Sigmoid colon (tissue), 7 donors: ENCODE measurements around the gene CFAP20. TPM values are rescaled to one million over a fixed set of nuclear protein-coding genes. Genes with fewer than 3 reads are reported as not detected.
"Not testable (repeated sequence)": the region's sequence is repeated elsewhere in the genome, so short reads cannot be mapped to it uniquely, and the experiment has no call there.

Experiments
- DNase-seq: peaks from one replicate; pipeline ENCODE4 v3.0.0-alpha.2; 2019
- H3K27ac ChIP-seq, 4 donors: fragments of 200-600 bp; sonication (generic); one replicate each; pipeline ENCODE4 v1.5.1; 2016 to 2019; ENCODE audit warnings: mild to moderate bottlenecking in 1 of 4
- H3K27me3 ChIP-seq, 3 donors: fragments of 200-600 bp; sonication (generic); one replicate each; pipeline ENCODE4 v1.5.1; 2019; ENCODE audit warnings: mild to moderate bottlenecking in 1 of 3
- H3K36me3 ChIP-seq, 4 donors: fragments of 200-600 bp; sonication (generic); one replicate each; pipeline ENCODE4 v1.5.1; 2016 to 2019
- H3K4me1 ChIP-seq, 4 donors: fragments of 200-600 bp; sonication (generic); one replicate each; pipeline ENCODE4 v1.5.1; 2017 to 2019
- H3K4me3 ChIP-seq, 4 donors: fragments of 200-600 bp; sonication (generic); one replicate each; pipeline ENCODE4 v1.5.1; 2017 to 2019; ENCODE audit warnings: mild to moderate bottlenecking in 2 of 4, moderate library complexity in 1 of 4
- H3K9me3 ChIP-seq, 4 donors: fragments of 200-600 bp in 3 of 4; sonication (generic) in 3 of 4; one replicate each; pipeline versions ENCODE4 v1.5.1 to v1.6.1; 2013 to 2019
- CTCF ChIP-seq, 4 experiments: fragments of 450-650 bp in 3 of 4; fragments of 200-600 bp in 1 of 4; IDR thresholded peaks; one replicate each; pipeline ENCODE4 v1.5.1; 2016 to 2019; ENCODE audit warnings: antibody characterized with exemption in 4 of 4, mild to moderate bottlenecking in 3 of 4, moderate library complexity in 2 of 4
- EP300 ChIP-seq, 4 donors: sonication (generic); formaldehyde crosslinking; IDR thresholded peaks; one replicate each; pipeline ENCODE4 v1.6.1; 2017; ENCODE audit warnings: antibody characterized with exemption in 4 of 4
- POLR2A ChIP-seq, 2 donors: fragments of 450-650 bp; IDR thresholded peaks; one replicate each; pipeline ENCODE4 v1.6.1; 2016; ENCODE audit warnings: antibody characterized with exemption in 2 of 2, mild to moderate bottlenecking in 2 of 2, moderate library complexity in 2 of 2
- POLR2AphosphoS5 ChIP-seq, 4 donors: sonication (generic); formaldehyde crosslinking; IDR thresholded peaks; one replicate each; pipeline ENCODE4 v1.6.1; 2017; ENCODE audit warnings: antibody characterized with exemption in 4 of 4
- WGBS, 2 donors: extraction: QIAGEN DNeasy Blood & Tissue Kit; methylation state at CpG; one replicate each; pipeline ENCODE4 v1.1.7; 2013; 5-methylcytosine and 5-hydroxymethylcytosine counted together
- intact Hi-C: fragments of 100-400 bp; cut with DNase I; formaldehyde crosslinking; loops from one replicate; pipeline ENCODE4 v1.15.1; 2023
- polyA plus RNA-seq, 3 donors: library from polyadenylated mRNA; stranded (reverse); fragments of 200-250 nt; gene quantifications; one replicate each; pipeline ENCODE4 v1.2.3, GENCODE V29; 2013
- total RNA-seq, 4 donors: library from RNA; depleted of rRNA; stranded (reverse); fragments of >200 nt; gene quantifications; one replicate each; pipeline ENCODE4 v1.1.0, GENCODE V29; 2016
- donor health status: healthy with polysubstance abuse.
- donor health status: Bipolar disorder and iron deficiency.
- donor health status: healthy.

Gene CFAP20
- total and polyA plus RNA-seq, 7 donors = 11.9 to 42.5 (median 28.3) TPM

- Histone ChIP-seq H3K9me3 (peaks cover 0 to 3% (median 0%) of the 10 kb centered on the region in 4 donors), H3K27ac (no peak overlapping the region), H3K27me3 (no peaks in the 10 kb centered on the region), H3K4me1 (no peaks in the 10 kb centered on the region), H3K36me3 (no peaks in the 10 kb centered on the region), H3K4me3 (no peak overlapping the region)
- WGBS, 2 donors = 64 to 83% methylated on average over 8 of the region's 8 CpGs
- intact Hi-C loops = no loop called here
- TF ChIP-seq POLR2AphosphoS5 (IDR thresholded peaks at IDR 0.05) = no peak
- TF ChIP-seq EP300 (IDR thresholded peaks at IDR 0.05) = no peak
- no peak for TF ChIP-seq CTCF (IDR thresholded peaks at IDR 0.05)
- no peak for TF ChIP-seq POLR2A (IDR thresholded peaks at IDR 0.05)
- DNase-seq = no peak
Measured at GRCh38 chr16:58077796-58078195, 51.4 kb downstream of the CFAP20 start.

- Histone ChIP-seq H3K27me3 (no peaks in the 10 kb centered on the region), H3K36me3 (no peaks in the 10 kb centered on the region), H3K4me1 (no peaks in the 10 kb centered on the region), H3K9me3 (peaks cover 0 to 3% (median 0%) of the 10 kb centered on the region in 4 donors), H3K27ac (no peak overlapping the region), H3K4me3 (no peak overlapping the region)
- intact Hi-C loops = no loop called here
- no peak for DNase-seq
- 93 to 96% methylated on average over 1 of the region's 1 CpG for WGBS, 2 donors
- TF ChIP-seq POLR2A (IDR thresholded peaks at IDR 0.05) (no peak), CTCF (IDR thresholded peaks at IDR 0.05) (no peak), POLR2AphosphoS5 (IDR thresholded peaks at IDR 0.05) (no peak), EP300 (IDR thresholded peaks at IDR 0.05) (no peak)
Measured at GRCh38 chr16:58076514-58076913, 52.7 kb downstream of the CFAP20 start.

- Histone ChIP-seq H3K27ac (no peak overlapping the region), H3K36me3 (no peaks in the 10 kb centered on the region), H3K27me3 (no peaks in the 10 kb centered on the region), H3K9me3 (peaks cover 0 to 3% (median 0%) of the 10 kb centered on the region in 4 donors), H3K4me3 (no peak overlapping the region), H3K4me1 (no peaks in the 10 kb centered on the region)
- no peak for DNase-seq
- TF ChIP-seq POLR2AphosphoS5 (IDR thresholded peaks at IDR 0.05) (no peak), EP300 (IDR thresholded peaks at IDR 0.05) (no peak), POLR2A (IDR thresholded peaks at IDR 0.05) (no peak), CTCF (IDR thresholded peaks at IDR 0.05) (no peak)
- WGBS, 2 donors = 83 to 96% methylated on average over 4 of the region's 4 CpGs
- intact Hi-C loops = no loop called here
Measured at GRCh38 chr16:58074657-58075056, 54.5 kb downstream of the CFAP20 start.

GRCh38 chr16:58073086-58073485 lies 56.1 kb downstream of the CFAP20 start:
- H3K9me3 ChIP-seq, intact Hi-C loops: not testable (repeated sequence)
- WGBS, 2 donors = 97 to 98% methylated on average over 2 of the region's 2 CpGs

GRCh38 chr16:58072134-58072533 lies 57.0 kb downstream of the CFAP20 start:
- DNase-seq, intact Hi-C loops, H3K27me3 ChIP-seq, H3K36me3 ChIP-seq, H3K4me3 ChIP-seq, H3K27ac ChIP-seq, H3K9me3 ChIP-seq, H3K4me1 ChIP-seq: not testable (repeated sequence)
- WGBS, 2 donors = 88 to 91% methylated on average over 5 of the region's 5 CpGs

More at GRCh38 chr16:58073086-58073485, 56.1 kb downstream of the CFAP20 start:
- not testable (repeated sequence) for H3K4me1 ChIP-seq, H3K27ac ChIP-seq, H3K27me3 ChIP-seq, H3K4me3 ChIP-seq, H3K36me3 ChIP-seq, DNase-seq

GRCh38 chr16:58070585-58070984 lies 58.6 kb downstream of the CFAP20 start:
- Histone ChIP-seq H3K4me1 (no peaks in the 10 kb centered on the region), H3K9me3 (no peaks in the 10 kb centered on the region), H3K36me3 (no peaks in the 10 kb centered on the region), H3K27me3 (no peaks in the 10 kb centered on the region), H3K4me3 (no peak overlapping the region), H3K27ac (no peak overlapping the region)
- TF ChIP-seq POLR2A (IDR thresholded peaks at IDR 0.05) (no peak), EP300 (IDR thresholded peaks at IDR 0.05) (no peak), POLR2AphosphoS5 (IDR thresholded peaks at IDR 0.05) (no peak), CTCF (IDR thresholded peaks at IDR 0.05) (no peak)
- DNase-seq = no peak
- intact Hi-C loops = no loop called here
- 98 to 99% methylated on average over 4 of the region's 4 CpGs for WGBS, 2 donors
